GM19395 (cell line): ENCODE results near the gene CDC45.

Experiments
- ATAC-seq: cut with Tn5 transposase; IDR thresholded peaks from one replicate; pipeline ENCODE4 v1.9.1; 2021; ENCODE audit warnings: mild to moderate bottlenecking, moderate library complexity; ENCODE audit not compliant: unreplicated experiment

The CDC45 gene

GRCh38 chr22:19492504-19493174, 12.9 kb downstream of the CDC45 start:
- ATAC-seq, result no peak

GRCh38 chr22:19494001-19494560, 14.4 kb downstream of the CDC45 start:
- no peak for ATAC-seq

- ATAC-seq, result no peak
Measured at GRCh38 chr22:19494676-19495173, 15.0 kb downstream of the CDC45 start.

- no peak for ATAC-seq
Measured at GRCh38 chr22:19495562-19496323, 16.0 kb downstream of the CDC45 start.

- no peak for ATAC-seq
Measured at GRCh38 chr22:19496324-19496630, 16.6 kb downstream of the CDC45 start.

GRCh38 chr22:19497245-19497644, 17.5 kb downstream of the CDC45 start:
- ATAC-seq, result no peak

GRCh38 chr22:19498154-19498865, 18.6 kb downstream of the CDC45 start:
- no peak for ATAC-seq

GRCh38 chr22:19498866-19499190, 19.1 kb downstream of the CDC45 start:
- ATAC-seq, result no peak

GRCh38 chr22:19499236-19499879, 19.6 kb downstream of the CDC45 start:
- no peak for ATAC-seq

- ATAC-seq, result no peak
Measured at GRCh38 chr22:19499880-19500242, 20.1 kb downstream of the CDC45 start.

- ATAC-seq, result no peak
Measured at GRCh38 chr22:19501897-19502447, 22.3 kb downstream of the CDC45 start.

- no peak for ATAC-seq
Measured at GRCh38 chr22:19503367-19503766, 23.6 kb downstream of the CDC45 start.

- no peak for ATAC-seq
Measured at GRCh38 chr22:19503869-19504268, 24.1 kb downstream of the CDC45 start.

- no peak for ATAC-seq
Measured at GRCh38 chr22:19504900-19505734, 25.4 kb downstream of the CDC45 start.

GRCh38 chr22:19505735-19506126, 26.0 kb downstream of the CDC45 start:
- no peak for ATAC-seq

- no peak for ATAC-seq
Measured at GRCh38 chr22:19506212-19506611, 26.5 kb downstream of the CDC45 start.

- ATAC-seq, result no peak
Measured at GRCh38 chr22:19507534-19507861, 27.8 kb downstream of the CDC45 start.

- ATAC-seq, result no peak
Measured at GRCh38 chr22:19508024-19508776, 28.5 kb downstream of the CDC45 start.

GRCh38 chr22:19509191-19509590, 29.5 kb downstream of the CDC45 start:
- ATAC-seq, result no peak

GRCh38 chr22:19509923-19510322, 30.2 kb downstream of the CDC45 start:
- no peak for ATAC-seq
